DMS 273 (cell line): ENCODE results near the gene RBM20.
A peak's percentile ranks its signal among the peaks of the same experiment; 100 is the strongest.

Experiments
- DNase-seq: peaks from one replicate; lab custom pipeline; 2025; ENCODE audit not compliant: unreplicated experiment; lab: John Stamatoyannopoulos, UW

RBM20 gene

DNA sequence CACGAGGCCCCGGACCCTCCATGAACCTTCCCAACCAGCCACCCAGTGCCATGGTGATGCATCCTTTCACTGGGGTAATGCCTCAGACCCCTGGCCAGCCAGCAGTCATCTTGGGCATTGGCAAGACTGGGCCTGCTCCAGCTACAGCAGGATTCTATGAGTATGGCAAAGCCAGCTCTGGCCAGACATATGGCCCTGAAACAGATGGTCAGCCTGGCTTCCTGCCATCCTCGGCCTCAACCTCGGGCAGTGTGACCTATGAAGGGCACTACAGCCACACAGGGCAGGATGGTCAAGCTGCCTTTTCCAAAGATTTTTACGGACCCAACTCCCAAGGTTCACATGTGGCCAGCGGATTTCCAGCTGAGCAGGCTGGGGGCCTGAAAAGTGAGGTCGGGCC is 137.0 kb downstream of the RBM20 start:
- DNase-seq: no peak

DNA sequence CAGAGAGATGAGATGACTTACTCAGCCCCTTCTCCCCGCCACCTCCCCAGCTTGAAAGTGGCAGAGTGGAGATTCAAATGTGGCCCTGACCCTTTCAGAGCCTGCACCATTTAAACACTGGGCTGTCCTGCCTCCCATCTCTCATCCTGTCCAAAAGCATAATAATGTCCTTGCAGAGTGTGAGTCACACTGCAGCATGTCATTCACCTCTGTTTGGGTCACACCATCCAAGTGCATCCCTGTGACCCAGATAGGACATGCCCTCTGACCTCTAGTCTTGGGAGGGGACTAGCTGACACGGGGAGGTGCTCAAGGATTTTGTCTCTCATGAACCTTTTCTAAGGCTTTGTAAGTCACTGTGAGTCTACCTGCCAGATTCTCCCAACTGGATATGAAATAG is 138.5 kb downstream of the RBM20 start:
- no peak for DNase-seq

DNA sequence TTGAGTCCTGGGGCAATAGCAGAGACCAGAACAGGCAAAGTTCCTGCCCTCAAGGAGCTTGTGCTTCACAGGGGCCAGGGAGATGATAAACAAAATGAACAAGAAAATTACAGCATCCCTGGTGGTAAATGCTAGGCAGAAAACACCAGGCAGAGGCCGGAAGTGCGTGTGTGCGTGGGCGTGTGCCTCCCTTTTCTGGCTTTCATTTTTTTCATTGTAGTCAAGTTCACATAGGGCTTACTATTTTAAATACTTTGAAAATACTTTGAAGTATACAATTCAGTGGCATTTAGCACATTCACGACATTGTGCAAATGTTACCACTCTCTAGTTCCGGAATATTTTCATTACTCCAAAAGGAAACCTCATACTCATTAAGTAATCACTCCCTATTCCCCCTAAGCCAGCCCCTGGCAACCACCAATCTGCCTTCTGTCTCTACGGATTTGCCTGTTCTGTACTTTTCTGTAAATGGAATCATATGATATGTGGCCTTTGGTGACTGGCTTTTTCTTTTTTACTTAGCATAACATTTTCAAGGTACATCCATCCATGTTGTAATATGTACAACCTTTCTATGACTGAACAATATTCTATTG is 139.5 kb downstream of the RBM20 start:
- DNase-seq: no peak

DNA sequence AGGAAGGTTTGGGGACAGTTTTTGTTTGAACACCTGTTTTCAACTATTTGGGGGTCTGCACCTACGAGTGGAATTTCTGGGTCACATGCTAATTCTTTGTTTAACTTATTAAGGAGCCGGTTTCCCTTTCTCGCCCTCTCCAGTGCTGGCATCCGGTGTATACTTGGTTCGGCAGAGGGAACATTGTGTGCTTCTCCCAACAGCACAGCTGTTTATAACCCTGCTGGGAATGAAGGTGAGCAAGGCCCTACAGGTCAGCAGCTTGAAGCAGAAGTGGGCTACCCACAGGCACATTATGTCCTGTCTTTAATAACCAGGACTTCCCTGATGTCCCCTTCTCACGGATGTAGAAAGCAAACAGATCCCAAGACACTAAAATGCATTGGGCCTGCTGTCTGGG is 140.1 kb downstream of the RBM20 start:
- no peak for DNase-seq

DNA sequence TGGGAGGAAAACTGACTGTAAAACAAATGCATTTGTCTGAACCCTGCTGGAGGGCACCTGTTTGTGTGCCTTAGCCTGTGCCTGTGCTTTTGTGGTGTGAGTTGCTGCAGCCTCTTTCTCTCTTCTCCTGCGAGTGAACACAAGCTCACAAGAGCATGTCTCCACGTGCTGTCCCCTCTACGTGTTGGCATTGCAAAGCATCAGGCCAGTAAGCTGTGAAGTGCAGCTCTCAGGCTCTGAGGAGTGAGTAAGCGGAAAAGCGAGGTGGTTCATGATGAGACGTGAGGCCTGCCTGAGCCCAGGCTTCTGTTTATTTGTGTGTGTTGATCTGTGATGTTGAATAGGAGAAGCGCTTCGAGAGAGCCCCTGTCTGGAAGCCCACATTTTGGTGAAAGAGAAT is 142.0 kb downstream of the RBM20 start:
- no peak for DNase-seq

DNA sequence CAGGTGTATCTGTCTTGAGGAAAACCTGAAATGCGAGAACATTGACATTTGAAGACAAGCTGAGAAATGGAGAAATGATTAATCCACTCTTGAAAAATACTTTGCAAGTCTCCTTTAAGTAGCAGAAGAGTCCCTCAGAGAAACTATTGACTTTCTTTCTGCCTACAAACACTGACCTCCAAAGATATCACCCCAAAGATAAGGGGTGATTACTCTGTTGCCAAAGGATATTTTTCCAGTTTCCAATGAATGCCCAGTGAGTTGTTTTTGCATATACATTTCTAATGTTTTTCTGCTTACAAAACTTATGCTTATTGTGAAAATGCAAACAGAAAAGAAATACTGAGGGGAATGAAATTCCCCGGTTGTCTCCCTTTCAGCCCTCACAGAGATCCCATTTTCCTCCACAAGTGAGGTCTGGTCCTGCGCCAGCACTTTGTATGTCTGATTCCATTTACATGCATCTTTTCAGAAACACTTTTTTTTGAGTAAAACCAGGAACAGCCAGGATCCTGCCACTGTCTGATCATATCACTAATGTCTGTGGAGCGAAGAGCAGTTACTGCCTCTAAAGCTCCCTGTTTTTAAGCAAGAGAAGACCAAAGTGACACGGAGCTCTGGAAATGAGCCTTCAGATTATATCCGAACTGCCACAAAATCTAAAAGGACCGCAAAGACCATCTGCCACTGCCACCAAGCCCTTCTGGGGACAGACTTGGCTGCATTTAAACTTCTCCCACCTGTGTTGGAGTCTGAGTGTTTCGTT is 144.7 kb downstream of the RBM20 start:
- peak; percentile 36 for DNase-seq

DNA sequence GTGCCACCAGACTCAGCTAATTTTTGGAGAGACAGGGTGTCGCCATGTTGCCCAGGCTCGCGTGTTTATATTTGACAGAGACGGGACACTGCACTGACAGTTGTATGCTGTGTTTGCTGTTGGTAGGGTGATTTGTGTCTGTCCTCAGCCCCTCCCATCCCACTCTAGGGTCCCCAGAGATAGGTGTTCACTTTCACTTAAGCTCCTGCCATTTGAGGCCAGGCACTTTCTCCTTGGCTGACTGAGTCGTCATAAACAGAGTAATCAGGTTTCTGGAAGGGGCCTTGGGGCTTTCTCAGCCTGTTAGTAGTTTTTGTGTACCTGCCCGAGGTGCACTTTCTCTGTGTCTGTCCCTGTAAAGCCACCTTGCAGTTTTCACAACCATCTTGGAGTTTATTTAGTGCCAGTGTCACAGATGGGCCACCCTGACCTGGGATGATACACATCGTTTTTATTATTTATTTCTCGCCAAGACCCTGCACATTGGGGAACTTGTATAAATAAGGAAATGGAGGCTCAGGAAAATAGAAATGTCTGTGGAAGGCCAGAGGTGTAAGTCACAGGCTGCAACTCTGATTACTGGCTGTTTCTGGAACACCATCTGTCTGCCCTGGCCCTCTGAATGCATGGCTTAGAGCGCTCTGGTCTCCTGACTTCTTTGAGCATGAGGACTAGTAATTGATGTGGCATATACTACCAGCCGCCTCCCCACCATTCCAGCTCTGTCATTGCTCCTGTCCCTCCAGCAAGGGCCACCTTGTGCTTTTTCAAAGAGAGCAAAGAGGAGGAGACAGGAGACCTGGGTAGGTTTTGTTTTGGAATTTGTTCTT is 145.7 kb downstream of the RBM20 start:
- peak; percentile 77 for DNase-seq

DNA sequence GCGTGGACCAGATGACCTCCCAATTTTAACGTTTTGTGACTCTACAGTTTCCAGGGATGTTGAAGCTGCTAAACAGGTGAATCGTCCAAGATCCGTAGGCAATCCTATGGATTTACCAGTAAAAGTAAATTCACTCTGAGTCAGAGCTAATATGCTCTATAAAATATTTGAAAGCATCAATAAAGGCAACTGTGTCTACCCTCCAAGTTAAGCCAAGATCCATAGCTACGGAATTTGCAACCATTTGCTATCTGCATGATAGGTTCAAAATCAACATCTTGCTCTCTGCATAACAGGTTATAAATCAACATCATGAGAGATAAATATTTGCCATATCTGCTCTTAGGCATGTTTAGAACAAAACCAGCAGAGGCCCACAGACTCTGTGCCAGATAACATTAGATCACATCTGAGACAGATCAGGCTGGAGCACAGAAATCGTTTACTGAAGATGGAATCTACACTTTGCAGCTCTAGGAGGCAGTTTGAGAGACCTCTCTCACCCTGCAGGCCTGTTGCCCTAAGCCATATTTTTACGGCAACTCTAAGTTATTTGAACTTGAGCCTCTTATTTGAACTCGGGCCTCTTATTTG is 146.9 kb downstream of the RBM20 start:
- peak; percentile 8 for DNase-seq

DNA sequence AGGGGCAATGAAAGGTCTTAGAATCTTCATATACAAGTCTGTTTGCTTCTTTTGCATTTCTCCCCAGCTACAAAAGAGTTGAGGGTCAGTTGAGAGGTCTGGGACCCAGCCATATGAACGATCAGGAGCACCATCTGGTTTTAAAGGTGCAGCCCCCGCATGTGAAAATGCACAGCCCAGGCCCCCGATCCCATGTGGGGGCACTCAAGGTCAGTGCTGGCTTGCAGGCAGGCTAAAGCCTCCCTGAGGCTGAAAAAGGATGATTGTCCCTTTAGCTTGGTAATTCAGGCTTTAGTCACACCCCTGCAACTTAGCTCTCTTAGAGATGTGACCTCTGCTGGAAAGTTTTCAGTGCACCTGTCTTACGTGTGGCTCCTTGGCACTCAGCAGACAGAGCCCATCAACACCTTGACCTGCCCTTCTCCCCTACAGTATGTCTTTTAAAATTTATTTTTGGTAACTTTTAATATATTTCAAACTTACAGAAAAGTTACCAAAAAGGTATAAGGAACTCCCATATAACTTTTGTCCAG is 147.5 kb downstream of the RBM20 start:
- DNase-seq: no peak

DNA sequence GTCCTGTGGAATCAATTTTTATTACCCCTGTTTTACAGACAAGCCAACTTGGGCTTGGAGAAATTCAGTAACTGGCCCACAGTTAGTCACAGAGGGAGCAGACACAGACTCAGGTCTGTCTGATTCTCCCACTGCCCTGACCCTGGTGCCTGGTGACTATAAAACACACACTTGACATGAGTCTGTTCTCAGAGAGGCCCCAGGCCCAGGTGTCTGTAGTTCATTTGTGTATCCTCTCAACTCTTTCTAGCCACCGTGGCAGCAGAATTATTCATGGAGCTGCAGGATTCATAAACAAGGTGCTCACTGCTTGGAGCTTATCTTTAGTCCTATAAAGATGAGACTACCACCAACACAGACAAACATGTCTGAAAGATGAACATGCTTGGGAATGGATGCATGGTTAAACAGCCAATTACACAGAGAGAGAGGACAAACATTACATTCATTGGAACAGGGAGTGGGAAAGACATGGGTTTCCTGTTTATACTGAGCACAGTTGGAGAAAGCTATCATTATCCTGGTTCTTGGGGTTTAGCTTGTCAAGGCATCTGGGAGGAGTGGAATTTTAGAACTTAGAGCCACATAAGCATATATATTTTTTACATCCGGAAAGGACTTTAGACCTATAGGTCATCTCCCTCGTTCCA is 148.5 kb downstream of the RBM20 start:
- no peak for DNase-seq

DNA sequence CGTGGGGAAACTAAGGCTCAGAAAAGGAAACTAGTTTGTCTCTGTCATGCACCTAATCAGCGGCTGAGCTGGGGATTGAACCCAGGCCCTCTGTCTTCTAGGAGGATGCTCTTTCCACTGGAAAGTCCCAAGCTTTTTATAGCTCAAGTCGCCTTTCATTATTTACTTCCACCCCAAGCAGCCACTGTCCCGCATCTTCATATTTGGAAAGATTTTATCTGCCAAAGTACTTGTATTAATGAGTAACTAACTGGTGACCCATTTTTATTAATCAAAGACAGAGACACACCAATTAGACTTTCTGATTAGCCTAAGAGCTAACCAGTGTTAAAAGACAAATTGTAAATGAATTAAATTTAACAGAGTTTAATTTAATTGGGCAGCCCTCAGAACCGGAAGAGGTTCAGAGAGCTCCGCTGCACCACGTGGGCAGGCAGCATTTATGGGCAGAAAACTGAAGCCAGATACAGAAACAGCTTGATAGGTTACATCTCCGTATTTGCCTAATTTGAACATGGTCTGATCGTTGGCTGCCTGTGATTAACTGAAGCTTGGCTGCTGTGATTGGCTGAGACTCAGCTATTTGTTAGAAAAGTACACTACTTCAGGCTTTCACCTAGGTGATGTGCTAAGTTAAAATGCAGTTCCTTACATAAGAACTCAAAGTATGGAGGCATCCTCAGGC is 149.1 kb downstream of the RBM20 start:
- DNase-seq: no peak

DNA sequence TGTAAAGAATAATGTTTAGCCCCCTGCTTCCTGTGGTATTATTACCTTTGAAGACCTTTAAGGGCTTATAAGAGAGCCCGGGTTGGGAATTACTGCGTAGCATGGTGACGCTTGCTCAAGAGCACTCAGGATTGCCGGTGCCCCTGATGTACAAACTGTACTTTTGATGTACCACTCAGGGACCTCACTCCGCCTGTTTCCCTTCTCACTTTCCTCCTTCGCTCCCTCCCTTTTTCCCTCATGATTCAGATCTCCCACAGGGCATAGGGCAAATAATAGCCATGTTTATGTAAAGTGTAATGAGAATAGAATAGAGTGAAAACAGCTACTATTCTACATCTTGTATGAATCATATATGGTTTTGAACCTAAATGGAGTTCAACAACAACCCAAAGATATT is 149.8 kb downstream of the RBM20 start:
- DNase-seq: no peak

DNA sequence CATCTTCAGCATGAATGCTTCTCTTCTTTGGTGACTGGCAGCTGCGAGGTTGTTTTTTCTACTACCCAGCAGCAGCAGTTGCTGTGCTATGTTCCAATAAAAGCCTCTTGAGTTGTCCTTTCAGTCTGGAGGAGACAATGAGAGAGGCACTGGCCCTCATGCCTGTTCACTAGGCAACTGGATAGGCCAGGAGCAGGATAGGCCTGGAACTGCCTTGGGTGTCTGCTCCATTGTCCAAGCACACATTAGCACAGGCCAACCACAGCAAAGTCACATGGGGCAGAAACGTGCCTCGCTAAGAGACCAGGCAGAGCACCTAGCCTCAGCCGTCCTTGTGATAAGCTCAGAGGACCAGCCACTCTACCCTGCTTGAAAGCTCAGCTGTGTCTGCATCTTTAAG is 150.7 kb downstream of the RBM20 start:
- peak; percentile 8 for DNase-seq

DNA sequence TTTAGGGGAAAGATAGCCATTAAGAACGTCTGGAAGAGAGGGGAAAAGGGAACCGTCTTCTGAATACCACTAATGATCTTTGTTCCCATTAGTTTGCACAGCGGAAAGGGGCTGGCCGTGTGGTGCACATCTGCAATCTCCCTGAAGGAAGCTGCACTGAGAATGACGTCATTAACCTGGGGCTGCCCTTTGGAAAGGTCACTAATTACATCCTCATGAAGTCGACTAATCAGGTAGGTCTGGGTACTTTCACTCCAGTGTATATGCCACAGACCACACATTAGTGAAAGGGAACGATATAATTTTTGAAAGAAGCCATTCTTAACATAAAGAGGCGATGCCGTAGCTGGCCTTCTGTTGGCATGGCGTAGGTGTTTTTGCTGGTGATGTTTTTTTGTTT is 153.3 kb downstream of the RBM20 start:
- DNase-seq: no peak

DNA sequence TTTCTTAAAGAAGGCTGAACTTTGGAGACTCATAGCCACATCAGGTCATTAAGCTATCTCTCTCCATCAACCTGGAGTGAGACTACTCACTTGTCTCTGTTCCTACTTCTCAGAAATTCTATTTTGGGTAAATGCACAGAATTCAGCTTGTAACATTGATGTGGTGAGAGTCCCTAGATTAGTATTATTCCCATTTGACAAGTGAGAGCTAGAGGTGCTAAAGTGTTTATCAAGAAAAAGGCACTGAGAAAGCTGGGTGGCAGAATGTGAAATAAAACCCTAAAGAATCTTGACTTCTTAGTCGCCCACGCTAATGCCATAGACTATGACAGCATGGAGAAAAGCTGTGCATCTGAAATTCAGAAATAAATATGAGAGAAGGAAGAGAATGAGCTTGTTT is 154.2 kb downstream of the RBM20 start:
- no peak for DNase-seq

DNA sequence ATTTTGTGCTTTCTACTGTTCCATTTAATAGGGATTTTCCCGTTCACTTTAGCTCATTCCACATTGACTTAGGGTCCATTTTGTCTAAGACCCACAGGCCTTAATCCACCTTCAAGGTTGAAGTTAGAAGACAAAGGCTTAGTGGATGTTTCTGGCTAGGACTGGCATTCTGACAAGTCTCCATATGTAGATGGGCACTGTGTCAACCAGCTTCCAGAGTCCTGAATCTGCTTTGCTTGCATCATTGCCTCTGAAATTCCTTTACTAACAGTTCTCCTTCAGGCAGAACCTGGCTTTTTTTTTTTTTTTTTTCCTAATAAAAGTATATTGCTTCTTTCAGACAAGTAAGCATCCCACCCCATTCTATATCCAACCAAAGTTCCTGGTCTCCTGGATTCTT is 158.0 kb downstream of the RBM20 start:
- peak; percentile 79 for DNase-seq

DNA sequence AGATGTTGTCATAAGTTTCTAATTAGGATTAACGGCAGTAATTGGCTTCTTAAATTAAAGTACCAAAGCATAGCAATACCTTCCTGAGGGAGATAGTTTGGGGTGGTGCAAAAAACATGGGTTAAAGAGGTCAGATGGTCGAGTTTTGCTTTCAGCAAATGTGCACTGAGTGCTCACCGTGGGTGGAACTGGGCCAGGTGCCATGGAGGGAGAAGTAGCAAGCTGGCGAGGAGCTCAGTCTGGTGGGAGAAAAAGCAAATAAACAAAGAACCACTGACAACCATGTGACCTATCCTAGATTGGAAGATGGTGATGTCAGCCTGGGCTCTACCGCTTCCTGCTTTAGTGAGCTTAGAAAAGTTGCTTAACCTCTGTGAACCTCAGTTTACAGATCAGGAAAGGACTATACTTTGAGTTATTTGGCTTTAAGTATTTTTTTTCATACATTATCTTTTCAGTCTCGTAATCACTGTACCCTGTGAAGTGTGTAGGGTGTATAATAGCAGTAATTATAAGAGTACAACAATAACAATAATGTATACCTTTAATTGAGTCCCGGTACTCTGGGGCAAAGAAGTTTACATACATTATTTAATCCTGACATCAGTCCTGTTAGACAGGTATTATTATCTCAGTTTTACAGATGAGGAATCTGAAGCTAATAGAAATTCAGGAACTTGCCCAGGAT is 158.6 kb downstream of the RBM20 start:
- peak; percentile 95 for DNase-seq

DNA sequence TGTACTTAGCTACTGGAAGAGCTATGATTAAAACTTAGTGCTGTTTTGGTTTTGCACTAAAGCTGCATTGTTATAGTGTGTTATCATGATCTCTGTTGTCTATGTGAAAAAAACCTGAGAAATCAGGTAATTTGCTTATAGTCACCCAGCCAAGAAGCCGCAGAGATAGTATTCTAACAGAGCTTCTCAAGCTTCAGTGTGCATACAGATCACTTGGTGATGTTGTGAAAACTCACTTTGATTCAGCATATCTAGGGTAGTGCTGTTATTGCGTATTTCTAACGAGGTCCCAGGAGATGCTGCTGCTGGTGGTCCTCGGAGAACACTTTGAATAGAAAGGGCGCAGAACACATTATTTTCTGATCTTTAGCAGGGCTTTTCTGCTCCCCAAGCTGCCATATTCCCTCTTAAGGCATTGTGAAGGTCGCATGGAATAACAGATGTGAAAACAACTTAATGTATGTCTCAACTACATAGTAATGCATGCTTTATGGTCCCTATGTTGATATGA is 159.2 kb downstream of the RBM20 start:
- peak; percentile 35 for DNase-seq

DNA sequence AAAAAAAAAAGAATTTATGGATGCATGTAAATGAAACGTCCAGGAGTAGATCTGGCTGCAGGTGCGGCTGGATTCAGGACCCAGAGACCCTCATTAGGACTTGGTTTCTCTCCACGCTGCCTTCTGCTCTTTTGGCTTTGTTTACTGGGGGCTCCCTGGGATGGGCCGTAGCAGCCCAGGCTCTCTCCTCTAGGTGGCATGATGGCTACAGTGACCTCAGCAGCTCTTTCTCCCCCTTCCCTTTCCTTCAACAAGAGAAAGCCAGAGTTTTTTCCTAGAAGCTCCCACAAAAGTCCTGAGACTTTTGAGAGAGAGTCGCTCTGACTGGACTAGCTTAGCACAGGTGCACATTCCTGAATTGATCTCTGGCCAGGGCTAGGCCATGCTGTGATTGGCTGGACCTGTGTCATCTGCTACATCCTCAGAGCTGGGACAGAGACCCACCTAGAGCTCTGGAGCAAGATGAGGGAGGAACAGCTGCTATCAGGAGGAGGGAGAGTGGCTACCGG is 159.7 kb downstream of the RBM20 start:
- DNase-seq: peak; percentile 75
